Middle frontal gyrus (tissue), 1 donor: ENCODE measurements around the gene CAMK1D.
"Not testable (repeated sequence)": the region's sequence is repeated elsewhere in the genome, so short reads cannot be mapped to it uniquely, and the experiment has no call there.

Experiments used
- DNase-seq: peaks from one replicate; pipeline ENCODE4 v3.0.0-alpha.2; 2015; ENCODE audit warnings: low spot score; ENCODE audit errors: extremely low spot score

Gene CAMK1D

GRCh38 chr10:12490963-12491362 is 141.6 kb downstream of the CAMK1D start:
- no peak for DNase-seq

GRCh38 chr10:12491491-12491890 is 142.1 kb downstream of the CAMK1D start:
- no peak for DNase-seq

- DNase-seq, result no peak
Observed at GRCh38 chr10:12492016-12492415, 142.7 kb downstream of the CAMK1D start.

GRCh38 chr10:12497046-12497445 is 147.7 kb downstream of the CAMK1D start:
- not testable (repeated sequence) for DNase-seq

GRCh38 chr10:12499076-12499986 is 150.0 kb downstream of the CAMK1D start:
- DNase-seq, result peak; percentile 51

GRCh38 chr10:12500381-12501303 is 151.3 kb downstream of the CAMK1D start:
- no peak for DNase-seq

GRCh38 chr10:12501324-12501723 is 152.0 kb downstream of the CAMK1D start:
- DNase-seq, result no peak

GRCh38 chr10:12501841-12502525 is 152.6 kb downstream of the CAMK1D start:
- no peak for DNase-seq

- no peak for DNase-seq
Observed at GRCh38 chr10:12502526-12503274, 153.4 kb downstream of the CAMK1D start.

GRCh38 chr10:12503311-12503710 is 154.0 kb downstream of the CAMK1D start:
- no peak for DNase-seq

- DNase-seq, result no peak
Observed at GRCh38 chr10:12504176-12504575, 154.8 kb downstream of the CAMK1D start.

GRCh38 chr10:12504628-12505027 is 155.3 kb downstream of the CAMK1D start:
- no peak for DNase-seq

- no peak for DNase-seq
Observed at GRCh38 chr10:12505683-12506082, 156.3 kb downstream of the CAMK1D start.

- DNase-seq, result no peak
Observed at GRCh38 chr10:12507165-12507850, 158.0 kb downstream of the CAMK1D start.

GRCh38 chr10:12508165-12508564 is 158.8 kb downstream of the CAMK1D start:
- no peak for DNase-seq

- DNase-seq, result no peak
Observed at GRCh38 chr10:12509016-12509793, 159.9 kb downstream of the CAMK1D start.

GRCh38 chr10:12509794-12510100 is 160.4 kb downstream of the CAMK1D start:
- DNase-seq, result no peak

- DNase-seq, result peak; percentile 44
Observed at GRCh38 chr10:12510501-12510941, 161.2 kb downstream of the CAMK1D start.

GRCh38 chr10:12510984-12511383 is 161.6 kb downstream of the CAMK1D start:
- DNase-seq, result no peak
